GM20431 (cell line): ENCODE measurements around the gene AGFG2.
"Not testable (repeated sequence)": the region's sequence is repeated elsewhere in the genome, so short reads cannot be mapped to it uniquely, and the experiment has no call there.

ENCODE experiments used
- in situ Hi-C: fragments of 300-500 bp; cut with MseI, MboI; formaldehyde crosslinking; loops from one replicate; pipeline ENCODE4 v1.15.0; 2020; ENCODE audit warnings: low sequenced_read_pairs; ENCODE audit not compliant: unreplicated experiment

AGFG2 gene

DNA sequence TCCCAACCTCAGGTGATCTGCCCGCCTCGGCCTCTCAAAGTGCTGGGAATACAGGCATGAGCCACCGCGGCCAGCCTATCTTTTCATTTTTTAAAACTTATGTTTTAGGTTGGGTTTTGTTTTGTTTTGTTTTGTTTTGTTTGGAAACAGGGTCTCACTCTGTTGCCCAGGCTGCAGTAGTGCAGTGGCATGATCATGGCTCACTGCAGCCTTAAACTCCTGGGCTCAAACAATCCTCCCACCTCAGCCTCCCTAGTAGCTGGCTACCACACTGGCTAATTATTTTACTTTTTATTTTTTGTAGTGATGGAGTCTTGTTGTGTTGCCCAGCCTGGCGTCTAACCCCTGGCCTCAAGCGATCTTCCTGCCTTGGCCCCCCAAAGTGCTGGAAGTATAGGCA, 19.4 kb upstream of the AGFG2 start:
- in situ Hi-C loops = no loop called here

GRCh38 chr7:100520138-100520537, 18.9 kb upstream of the AGFG2 start:
- in situ Hi-C loops = no loop called here

- in situ Hi-C loops = no loop called here
These were observed 17.9 kb upstream of the AGFG2 start for GRCh38 chr7:100521076-100521475.

DNA sequence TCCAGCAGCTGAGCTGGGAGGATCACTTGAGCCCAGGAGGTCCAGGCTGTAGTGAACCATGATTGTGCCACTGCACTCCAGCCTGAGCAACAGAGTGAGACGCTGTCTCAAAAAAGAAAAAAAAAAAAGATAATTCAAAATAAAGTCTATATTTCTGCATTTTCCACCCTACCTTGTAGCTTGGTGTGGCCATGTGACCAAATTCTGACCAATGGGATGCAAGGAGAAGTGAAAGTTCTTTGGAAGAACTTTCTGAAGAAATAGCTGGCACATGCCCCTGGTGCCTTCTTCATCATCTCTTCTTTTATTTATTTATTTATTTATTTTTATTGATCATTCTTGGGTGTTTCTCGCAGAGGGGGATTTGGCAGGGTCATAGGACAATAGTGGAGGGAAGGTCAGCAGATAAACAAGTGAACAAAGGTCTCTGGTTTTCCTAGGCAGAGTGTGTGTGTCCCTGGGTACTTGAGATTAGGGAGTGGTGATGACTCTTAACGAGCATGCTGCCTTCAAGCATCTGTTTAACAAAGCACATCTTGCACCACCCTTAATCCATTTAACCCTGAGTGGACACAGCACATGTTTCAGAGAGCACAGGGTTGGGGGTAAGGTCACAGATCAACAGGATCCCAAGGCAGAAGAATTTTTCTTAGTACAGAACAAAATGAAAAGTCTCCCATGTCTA, 17.0 kb upstream of the AGFG2 start:
- in situ Hi-C loops = not testable (repeated sequence)

GRCh38 chr7:100523192-100523591, 15.8 kb upstream of the AGFG2 start:
- in situ Hi-C loops = not testable (repeated sequence)

DNA sequence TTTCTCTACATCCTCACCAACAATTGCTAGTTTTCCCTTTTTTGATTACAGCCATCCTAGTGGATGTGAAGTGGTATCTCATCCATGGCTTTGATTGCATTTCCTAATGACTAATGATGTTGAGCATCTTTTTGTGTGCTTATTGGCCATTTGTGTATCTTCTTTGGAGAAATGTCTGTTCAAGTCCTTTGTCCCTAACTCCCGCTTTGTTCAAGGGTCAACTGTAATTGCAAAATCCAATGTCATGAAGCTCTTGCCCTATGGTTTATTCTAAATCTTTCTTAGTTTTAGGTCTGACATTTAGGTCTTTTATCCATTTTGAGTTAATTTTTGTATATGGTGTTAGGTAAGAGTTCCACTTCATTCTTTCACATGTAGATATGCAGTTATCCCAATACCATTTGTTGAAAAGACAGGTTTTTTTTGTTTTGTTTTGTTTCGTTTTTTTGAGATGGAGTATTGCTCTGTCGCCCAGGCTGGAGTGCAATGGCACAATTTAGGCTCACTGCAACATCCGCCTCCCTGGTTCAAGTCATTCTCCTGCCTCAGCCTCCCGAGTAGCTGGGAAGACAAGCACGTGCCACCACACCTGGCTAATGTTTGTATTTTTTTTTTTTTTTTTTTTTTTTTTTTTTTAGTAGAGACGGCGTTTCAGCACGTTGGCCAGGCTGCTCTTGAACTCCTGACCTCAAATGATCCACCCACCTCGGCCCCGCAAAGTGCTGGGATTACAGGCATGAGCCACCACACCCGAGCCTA, 10.7 kb upstream of the AGFG2 start:
- in situ Hi-C loops = not testable (repeated sequence)

DNA sequence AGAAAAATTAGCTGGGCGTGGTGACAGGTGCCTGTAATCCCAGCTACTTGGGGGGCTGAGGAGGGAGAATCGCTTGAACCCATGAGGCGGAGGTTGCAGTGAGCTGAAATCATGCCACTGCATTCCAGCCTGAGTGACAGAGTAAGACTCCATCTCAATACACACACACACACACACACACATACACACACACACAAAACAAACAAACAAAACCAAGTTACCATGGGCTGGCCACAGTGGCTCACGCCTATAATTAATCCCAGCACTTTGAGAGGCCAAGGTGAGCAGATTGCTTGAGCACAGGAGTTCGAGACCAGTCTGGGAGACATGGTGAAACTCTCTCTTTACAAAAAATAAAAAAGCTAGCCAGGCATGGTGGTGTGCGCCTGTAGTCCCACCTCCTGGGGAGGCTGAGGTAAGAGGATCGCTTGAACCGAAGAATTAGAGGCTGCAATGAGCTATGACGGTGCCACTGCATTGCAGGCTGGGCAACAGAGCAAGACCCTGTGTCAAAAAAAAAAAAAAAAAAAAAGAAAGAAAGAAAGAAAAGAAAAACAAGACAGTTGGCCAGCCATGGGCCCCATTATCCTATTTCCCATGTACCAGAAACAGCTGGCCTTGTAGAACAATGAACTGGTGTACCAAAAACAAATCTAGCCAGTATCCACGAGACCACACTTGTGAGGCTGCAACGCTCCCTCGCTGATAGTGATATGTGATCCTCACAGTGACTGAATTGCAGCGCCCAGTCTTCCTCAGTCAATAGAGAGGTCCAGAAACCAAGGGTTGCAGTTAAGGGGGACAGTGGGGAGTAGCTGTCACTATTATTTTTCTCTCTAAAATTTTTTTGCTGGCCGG, 6.6 kb upstream of the AGFG2 start:
- in situ Hi-C loops = no loop called here

DNA sequence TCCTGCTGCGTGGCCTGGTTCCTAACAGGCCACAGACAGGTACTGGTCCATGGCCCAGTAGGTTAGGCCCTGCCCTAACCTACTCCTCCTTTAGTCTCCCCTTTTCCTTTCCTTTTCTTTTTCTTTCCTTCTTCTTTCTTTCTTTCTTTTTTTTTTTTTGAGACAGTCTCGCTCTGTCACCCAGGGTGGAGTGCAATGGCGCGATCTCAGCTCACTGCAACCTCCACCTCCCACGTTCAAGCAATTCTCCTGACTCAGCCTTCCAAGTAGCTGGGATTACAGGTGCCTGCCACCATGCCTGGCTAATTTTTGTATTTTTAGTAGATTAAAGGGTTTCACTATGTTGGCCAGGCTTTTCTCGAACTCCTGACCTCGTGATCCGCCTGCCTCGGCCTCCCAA, 3.0 kb upstream of the AGFG2 start:
- in situ Hi-C loops = not testable (repeated sequence)

DNA sequence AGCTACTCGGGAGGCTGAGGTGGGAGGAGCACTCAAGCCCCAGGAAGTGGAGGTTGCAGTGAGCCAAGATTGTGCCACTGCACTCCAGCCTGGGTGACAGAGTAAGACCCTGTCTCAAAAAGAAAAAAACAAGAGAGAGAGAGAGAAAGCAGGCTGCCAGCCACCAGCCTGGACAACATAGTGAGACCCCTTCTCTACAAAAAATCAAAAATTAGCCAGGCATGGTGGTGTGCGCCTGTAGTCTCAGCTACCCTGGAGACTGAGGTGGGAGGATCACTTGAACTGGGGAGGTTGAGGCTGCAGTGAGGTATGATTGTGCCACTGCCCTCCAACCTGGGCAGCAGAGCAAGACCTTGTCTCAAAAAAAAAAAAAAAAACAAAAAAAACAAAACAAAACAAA, 2.3 kb upstream of the AGFG2 start:
- in situ Hi-C loops = not testable (repeated sequence)

DNA sequence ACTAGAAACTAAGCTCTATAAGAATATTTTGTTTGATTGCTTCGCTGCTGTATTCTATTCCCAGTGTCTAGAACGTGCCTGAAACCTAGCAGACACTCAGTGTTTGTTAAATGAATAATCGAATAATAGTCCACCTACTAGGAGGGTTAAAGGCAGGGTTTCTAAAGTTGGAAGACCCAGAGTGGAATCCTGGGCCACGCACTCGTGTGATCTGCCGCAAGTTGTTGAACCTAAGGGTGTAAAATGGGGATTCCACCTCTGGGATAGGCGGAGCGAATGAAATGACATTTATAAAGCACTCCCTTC, 702 bp upstream of the AGFG2 start:
- in situ Hi-C loops = no loop called here

DNA sequence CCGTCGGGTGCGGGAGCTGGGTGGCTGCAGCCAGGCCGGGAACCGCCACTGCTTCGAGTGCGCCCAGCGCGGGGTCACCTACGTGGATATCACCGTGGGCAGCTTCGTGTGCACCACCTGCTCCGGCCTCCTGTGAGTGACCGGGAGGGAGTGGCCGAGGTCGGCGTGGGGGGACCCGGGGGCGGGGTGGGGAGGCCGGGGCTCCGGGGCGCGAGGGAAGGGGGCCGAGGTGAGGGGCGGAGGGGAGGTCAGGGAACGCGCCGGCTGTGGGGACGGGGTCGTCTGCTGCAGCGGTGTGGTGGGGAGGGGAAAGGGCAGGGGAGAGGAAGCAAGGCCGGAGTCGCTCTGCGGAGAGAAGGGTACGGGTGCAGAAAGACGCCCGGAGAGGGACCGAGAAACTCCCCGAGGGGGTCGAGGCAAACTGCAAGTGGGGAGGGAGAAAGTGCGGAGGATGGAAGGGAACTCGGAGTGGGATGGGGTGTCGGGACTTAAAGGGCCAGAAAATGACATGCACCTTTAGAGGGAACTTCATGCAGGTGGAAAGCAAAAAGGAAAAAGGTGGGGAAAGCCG, 518 bp downstream of the AGFG2 start:
- in situ Hi-C loops = no loop called here

DNA sequence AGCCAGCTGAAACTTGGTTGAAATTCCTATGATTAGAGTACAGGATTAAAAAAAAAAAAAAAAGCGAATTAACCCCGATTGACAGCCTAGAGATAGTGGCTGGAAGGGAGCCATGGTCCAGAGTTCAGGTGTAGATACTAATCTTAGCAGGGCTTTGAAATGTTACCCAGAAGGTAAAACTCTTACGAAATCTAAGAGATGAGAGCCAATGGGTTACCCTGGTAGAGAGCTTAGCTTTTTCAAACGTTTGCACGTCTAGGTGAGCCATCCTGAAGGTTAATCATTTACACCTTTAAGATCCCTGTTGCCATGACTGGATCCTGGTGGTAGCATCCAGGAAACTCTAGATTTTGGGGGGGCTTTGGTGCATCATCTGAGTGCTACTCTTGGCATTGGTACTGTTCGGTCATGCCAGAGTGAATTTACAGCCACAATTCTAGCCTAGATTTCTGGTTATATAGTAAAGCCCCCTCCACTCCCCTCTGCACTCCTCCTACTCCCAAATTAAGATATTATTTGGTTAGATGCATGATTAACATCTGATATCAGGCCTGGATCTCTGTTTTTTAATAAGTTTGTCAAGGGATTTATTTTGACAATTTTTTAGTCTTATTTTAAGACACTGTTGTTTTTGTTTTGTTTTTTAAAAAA, 1.2 kb downstream of the AGFG2 start:
- in situ Hi-C loops = no loop called here

DNA sequence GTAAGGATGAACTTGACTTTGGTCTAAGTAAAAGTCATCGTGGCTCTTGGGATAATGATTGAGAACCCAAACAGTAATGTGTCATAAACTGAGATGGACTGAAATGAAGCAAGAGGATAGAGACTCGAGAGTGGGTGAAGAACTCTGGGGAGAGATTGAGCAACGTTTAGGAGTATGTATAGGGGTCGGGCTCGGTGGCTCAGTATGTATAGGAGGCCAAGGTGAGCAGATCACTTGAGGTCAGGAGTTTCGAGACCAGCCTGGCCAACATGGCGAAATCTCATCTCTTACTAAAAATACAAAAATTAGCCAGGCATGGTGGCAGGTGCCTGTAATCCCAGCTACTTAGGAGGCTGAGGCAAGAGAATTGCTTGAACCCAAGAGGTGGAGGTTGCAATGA, 2.3 kb downstream of the AGFG2 start:
- in situ Hi-C loops = not testable (repeated sequence)

DNA sequence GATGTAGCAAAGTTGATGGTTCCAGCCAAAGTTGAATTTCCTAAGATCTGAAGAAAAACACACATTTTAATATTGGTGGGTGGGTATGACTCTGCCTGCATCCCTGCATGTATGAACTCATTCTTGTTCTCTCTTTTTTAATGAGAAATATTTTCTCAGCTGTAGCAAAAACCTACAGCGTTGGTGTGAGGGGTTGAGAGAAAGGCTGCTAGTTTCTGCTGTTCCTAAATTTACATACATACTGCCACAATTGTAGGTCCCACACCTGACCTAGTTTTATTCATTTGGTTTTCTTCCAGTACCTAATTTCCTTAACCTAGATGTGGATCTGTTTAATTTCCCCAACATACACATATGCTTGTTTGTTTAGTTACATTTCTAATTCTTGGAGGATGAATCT, 4.6 kb downstream of the AGFG2 start:
- in situ Hi-C loops = no loop called here

GRCh38 chr7:100544386-100544785, 5.4 kb downstream of the AGFG2 start:
- in situ Hi-C loops = no loop called here

DNA sequence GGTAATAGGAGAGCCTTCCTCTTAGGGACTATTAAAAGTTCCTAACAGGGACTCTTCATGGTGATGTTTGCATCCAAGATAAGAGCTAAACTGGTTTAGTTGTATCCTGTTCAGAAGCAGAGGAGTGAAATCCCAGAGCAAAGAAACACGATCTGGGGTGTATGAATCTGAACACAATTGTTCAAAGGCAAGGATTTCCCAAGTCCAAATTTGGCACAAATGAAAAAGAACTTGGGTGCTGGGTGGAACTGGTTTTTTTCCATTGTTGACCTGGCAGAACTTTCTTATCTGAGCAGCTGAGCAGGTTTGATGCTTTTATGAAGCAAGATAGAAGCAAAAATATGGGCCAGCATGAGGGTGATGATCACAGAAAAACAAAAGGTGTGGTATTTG, 6.0 kb downstream of the AGFG2 start:
- in situ Hi-C loops = no loop called here

DNA sequence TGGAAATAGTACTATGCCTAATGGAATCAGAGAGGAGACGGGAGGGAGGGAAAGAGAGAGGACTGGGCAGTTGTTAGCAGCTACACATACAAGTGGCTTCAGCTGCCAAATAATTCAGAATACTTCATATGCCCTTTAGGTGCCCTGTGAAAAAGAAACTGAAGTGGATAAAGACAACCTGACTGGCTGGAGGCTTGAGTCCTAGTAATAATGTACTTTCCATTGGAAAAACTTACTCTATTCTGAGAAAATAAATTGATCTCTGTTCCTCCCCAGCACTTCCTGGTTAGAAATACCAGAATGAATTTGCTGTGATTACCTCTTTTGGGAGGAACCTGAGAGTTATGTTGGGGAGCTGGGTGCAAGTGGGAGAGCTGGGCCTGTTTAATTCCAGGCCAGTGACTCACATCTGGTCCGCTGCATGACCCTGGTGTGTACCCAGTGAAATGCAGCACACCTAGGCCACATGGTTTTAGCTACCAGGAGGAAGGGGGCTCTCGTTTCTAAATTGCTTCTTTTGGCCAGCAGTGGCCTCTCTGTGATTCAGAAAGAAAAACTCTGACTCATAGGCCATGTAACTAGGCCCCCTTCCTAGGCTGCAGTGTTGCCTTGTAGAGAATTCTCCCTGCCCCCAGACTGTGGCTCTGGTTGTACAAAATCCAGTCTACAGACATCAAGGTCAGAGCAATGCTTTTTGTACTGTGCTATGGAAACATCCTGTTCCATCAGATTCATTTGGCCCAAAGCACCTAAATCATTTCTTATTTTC, 6.5 kb downstream of the AGFG2 start:
- in situ Hi-C loops = no loop called here

- in situ Hi-C loops = no loop called here
These were observed 7.3 kb downstream of the AGFG2 start for GRCh38 chr7:100546129-100546925.
